SH-SY5Y (cell line): ENCODE measurements around the gene RTF2.

Experiments
- GATA2 ChIP-seq: IDR thresholded peaks from 2 replicates; pipeline ENCODE4 v1.6.1; 2011; ENCODE audit warnings: mild to moderate bottlenecking, low read depth, low read length
- GATA3 ChIP-seq: IDR thresholded peaks from 2 replicates; pipeline ENCODE4 v1.6.1; 2011; ENCODE audit warnings: low read depth, mild to moderate bottlenecking, low read length, moderate library complexity

GRCh38 chr20:56487216-56487615, 18.8 kb downstream of the RTF2 start:
- no peak for TF ChIP-seq GATA2
- no peak for TF ChIP-seq GATA3
